HepG2 (cell line): Measurements from ENCODE around the gene DGCR2.

Experiments
- ARNT ChIP-seq: fragments of 450-650 bp; IDR thresholded peaks from 2 replicates; pipeline ENCODE4 v1.6.1; 2017
- JUND ChIP-seq: sonication (generic); formaldehyde crosslinking; IDR thresholded peaks from 2 replicates; pipeline ENCODE4 v1.8.0; 2022; ENCODE audit warnings: mild to moderate bottlenecking, missing genetic modification reagents
- SP1 ChIP-seq, 2 experiments: fragments of 450-650 bp in 1 of 2; sonication (generic) in 1 of 2; formaldehyde crosslinking in 1 of 2; IDR thresholded peaks; 2 replicates each; pipeline versions ENCODE4 v1.4.0 to v1.6.1; 2016 to 2020; ENCODE audit warnings: missing genetic modification reagents in 1 of 2
- ZBTB43 ChIP-seq: sonication (generic); formaldehyde crosslinking; conservative IDR thresholded peaks from 2 replicates; pipeline ENCODE4 v1.4.0; 2020; ENCODE audit warnings: missing genetic modification reagents
- ZNF407 ChIP-seq: sonication (generic); formaldehyde crosslinking; IDR thresholded peaks from one replicate; pipeline ENCODE4 v1.5.1; 2020; ENCODE audit warnings: mild to moderate bottlenecking, missing genetic modification reagents; ENCODE audit errors: not compliant biosample characterization
- TF ChIP-seq, protein P1 (sequence below): sonication (generic); formaldehyde crosslinking; IDR thresholded peaks from 2 replicates; pipeline ENCODE4 v1.5.1; 2020; ENCODE audit warnings: mild to moderate bottlenecking, missing genetic modification reagents, borderline replicate concordance

GRCh38 chr22:19014886-19015285, 107.3 kb downstream of the DGCR2 start:
- TF ChIP-seq SP1 (IDR thresholded peaks at IDR 0.05) = no peak
- no peak for TF ChIP-seq SP1 (CRISPR knock-in tag; IDR thresholded peaks at IDR 0.05)
- TF ChIP-seq ZBTB43 = no peak
- TF ChIP-seq ZNF407 (CRISPR knock-in tag) = no peak
- TF ChIP-seq, protein P1, sequence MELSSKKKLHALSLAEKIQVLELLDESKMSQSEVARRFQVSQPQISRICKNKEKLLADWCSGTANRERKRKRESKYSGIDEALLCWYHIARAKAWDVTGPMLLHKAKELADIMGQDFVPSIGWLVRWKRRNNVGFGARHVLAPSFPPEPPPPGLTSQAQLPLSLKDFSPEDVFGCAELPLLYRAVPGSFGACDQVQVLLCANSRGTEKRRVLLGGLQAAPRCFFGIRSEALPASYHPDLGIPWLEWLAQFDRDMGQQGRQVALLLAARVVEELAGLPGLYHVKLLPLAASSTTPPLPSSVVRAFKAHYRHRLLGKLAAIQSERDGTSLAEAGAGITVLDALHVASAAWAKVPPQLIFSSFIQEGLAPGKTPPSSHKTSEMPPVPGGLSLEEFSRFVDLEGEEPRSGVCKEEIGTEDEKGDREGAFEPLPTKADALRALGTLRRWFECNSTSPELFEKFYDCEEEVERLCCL = no peak
- no peak for TF ChIP-seq ARNT
- TF ChIP-seq JUND (CRISPR knock-in tag) = no peak
